Measurements from ENCODE around the gene PKM. TPM values are rescaled to one million over a fixed set of nuclear protein-coding genes. Genes with fewer than 3 reads are reported as not detected.

Gene PKM
- total RNA-seq, 4 donors from 2014 or later = 343 to 646 (median 543) TPM

- Histone ChIP-seq H3K9me3 (no peaks in the 10 kb centered on the region), H3K4me1 (peaks cover 0 to 38% (median 2%) of the 10 kb centered on the region in 3 donors), H3K4me3 (no peak overlapping the region), H3K27me3 (no peaks in the 10 kb centered on the region), H3K36me3 (peaks cover 0 to 100% of the 10 kb centered on the region in 2 donors), H3K27ac (peak overlapping the region in 1 of 4 donors; percentile 63)
- 91 to 100% methylated on average over 2 of the region's 2 CpGs for WGBS, 2 donors (ENCODE audit: low coverage in 1 of 2)
- ATAC-seq = no peak
- TF ChIP-seq CTCF (IDR thresholded peaks at IDR 0.05) (no peak), EP300 (IDR thresholded peaks at IDR 0.05) (no peak), POLR2A (IDR thresholded peaks at IDR 0.05) (no peak), POLR2AphosphoS5 (IDR thresholded peaks at IDR 0.05) (no peak)
Measured at GRCh38 chr15:72205273-72205672, 25.7 kb downstream of the PKM start.

GRCh38 chr15:72203507-72203837, 27.5 kb downstream of the PKM start:
- peak; percentile 75 for ATAC-seq
- WGBS, 2 donors (ENCODE audit: low coverage in 1 of 2) = 0 to 10% methylated on average over 1 to 2 of the region's 5 CpGs
- Histone ChIP-seq H3K4me3 (no peak overlapping the region), H3K36me3 (peaks cover 0 to 100% of the 10 kb centered on the region in 2 donors), H3K4me1 (peaks cover 0 to 49% (median 2%) of the 10 kb centered on the region in 3 donors), H3K9me3 (no peaks in the 10 kb centered on the region), H3K27ac (peak overlapping the region; percentile 10 to 68 (median 56)), H3K27me3 (no peaks in the 10 kb centered on the region)
- TF ChIP-seq POLR2AphosphoS5 (IDR thresholded peaks at IDR 0.05) (peak; percentile 74), POLR2A (IDR thresholded peaks at IDR 0.05) (no peak)

- 20 to 80% methylated on average over 1 to 6 of the region's 8 CpGs for WGBS, 2 donors (ENCODE audit: low coverage in 1 of 2)
Measured at GRCh38 chr15:72202801-72203506, 28.0 kb downstream of the PKM start.

GRCh38 chr15:72202302-72202701, 28.7 kb downstream of the PKM start:
- Histone ChIP-seq H3K4me1 (peaks cover 0 to 55% (median 2%) of the 10 kb centered on the region in 3 donors), H3K36me3 (peaks cover 0 to 90% of the 10 kb centered on the region in 2 donors), H3K4me3 (no peak overlapping the region), H3K9me3 (no peaks in the 10 kb centered on the region), H3K27ac (peak overlapping the region in 2 of 4 donors; percentile 50 to 63), H3K27me3 (peaks cover 3% of the 10 kb centered on the region)
- no CpG with 5 or more reads among the region's 13 CpGs for WGBS, 2 donors (ENCODE audit: low coverage in 1 of 2)
- no peak for TF ChIP-seq POLR2AphosphoS5 (IDR thresholded peaks at IDR 0.05)
- TF ChIP-seq CTCF (IDR thresholded peaks at IDR 0.05) = no peak
- no peak for TF ChIP-seq EP300 (IDR thresholded peaks at IDR 0.05)
- TF ChIP-seq POLR2A (IDR thresholded peaks at IDR 0.05) = no peak
- no peak for ATAC-seq

More at GRCh38 chr15:72202801-72203506, 28.0 kb downstream of the PKM start:
- Histone ChIP-seq H3K27me3 (no peaks in the 10 kb centered on the region), H3K27ac (peak overlapping the region; percentile 10 to 68 (median 56)), H3K36me3 (peaks cover 0 to 96% of the 10 kb centered on the region in 2 donors), H3K4me3 (no peak overlapping the region), H3K4me1 (peaks cover 0 to 49% (median 2%) of the 10 kb centered on the region in 3 donors), H3K9me3 (no peaks in the 10 kb centered on the region)
- ATAC-seq = no peak
- TF ChIP-seq POLR2AphosphoS5 (IDR thresholded peaks at IDR 0.05) (no peak), POLR2A (IDR thresholded peaks at IDR 0.05) (no peak), CTCF (IDR thresholded peaks at IDR 0.05) (no peak), EP300 (IDR thresholded peaks at IDR 0.05) (no peak)

- H3K36me3 ChIP-seq = peaks cover 0 to 81% of the 10 kb centered on the region in 2 donors
- no peak for ATAC-seq
Measured at GRCh38 chr15:72201391-72201921, 29.5 kb downstream of the PKM start.

More at GRCh38 chr15:72201391-72201921, 29.5 kb downstream of the PKM start:
- Histone ChIP-seq H3K9me3 (no peaks in the 10 kb centered on the region), H3K27ac (peak overlapping the region in 2 of 4 donors; percentile 3 to 50), H3K4me3 (no peak overlapping the region), H3K4me1 (peaks cover 0 to 64% (median 2%) of the 10 kb centered on the region in 3 donors), H3K27me3 (peaks cover 11% of the 10 kb centered on the region)
- TF ChIP-seq CTCF (IDR thresholded peaks at IDR 0.05) (no peak), EP300 (IDR thresholded peaks at IDR 0.05) (no peak), POLR2A (IDR thresholded peaks at IDR 0.05) (no peak), POLR2AphosphoS5 (IDR thresholded peaks at IDR 0.05) (no peak)
- no CpG with 5 or more reads among the region's 3 CpGs for WGBS, 2 donors (ENCODE audit: low coverage in 1 of 2)

Data from gastroesophageal sphincter (tissue), 4 donors.